HepG2 (cell line): Measurements from ENCODE around the gene ITPR1. TPM values are rescaled to one million over a fixed set of nuclear protein-coding genes. Genes with fewer than 3 reads are reported as not detected.

Experiments
- ATAC-seq: fragments of 200-7000 bp; cut with Tn5 transposase; 3 replicates; pipeline ENCODE4 v1.9.1; 2020; ENCODE audit warnings: mild to moderate bottlenecking, moderate library complexity
- BruUV-seq: library from RNA; stranded (reverse); fragments of 400-500 nt; replicated peaks from 2 replicates; lab custom pipeline; 2021; lab: Mats Ljungman, UMichigan
- CTCF ChIA-PET: fragments of 300-600 bp; formaldehyde crosslinking; extraction: SDS; loops from one replicate; lab custom pipeline; 2021; ENCODE audit warnings: low total read pairs, inconsistent platforms, low intra/inter-chr PET ratio; lab: Yijun Ruan, JAX
- POLR2A ChIA-PET: fragments of 350-600 bp; sonication (Branson Sonifier 250); formaldehyde crosslinking; loops from one replicate; lab custom pipeline; 2020; ENCODE audit warnings: antibody characterized with exemption, inconsistent platforms; lab: Yijun Ruan, JAX
- DNase-seq: peaks from one replicate; pipeline ENCODE4 v3.0.0-alpha.2; 2015; ENCODE audit warnings: low spot score
- FAIRE-seq: peaks from 3 replicates; lab custom pipeline; 2011; peaks lifted over from hg19 to GRCh38; lab: Jason Lieb, UNC
- H2AFZ ChIP-seq: one replicate; pipeline ENCODE4 v1.6.1; 2011; ENCODE audit warnings: low read length, inconsistent platforms
- H3K27ac ChIP-seq: fragments of 300-600 bp; 3 replicates; pipeline ENCODE4 v1.8.0; 2011; ENCODE audit warnings: mixed run types, mild to moderate bottlenecking, mixed read lengths, low read length, inconsistent platforms; ENCODE audit not compliant: insufficient read depth; ENCODE audit errors: extremely low read length
- H3K27me3 ChIP-seq, 2 experiments: fragments of 200-600 bp in 1 of 2; 2 replicates in 1 of 2; 3 replicates in 1 of 2; pipeline versions ENCODE4 v1.6.0 to v1.8.0; 2011; ENCODE audit warnings: low read length in 2 of 2, mild to moderate bottlenecking in 2 of 2, moderate library complexity in 2 of 2, inconsistent platforms in 1 of 2; ENCODE audit not compliant: insufficient read depth in 2 of 2, control insufficient read depth in 1 of 2
- H3K36me3 ChIP-seq, 2 experiments: fragments of 200-600 bp in 1 of 2; replicated peaks in 1 of 2; 2 replicates in 1 of 2; 3 replicates in 1 of 2; pipeline versions ENCODE4 v1.5.1 to v1.8.0; 2011; ENCODE audit warnings: low read length in 2 of 2, inconsistent platforms in 1 of 2; ENCODE audit not compliant: insufficient read depth in 2 of 2, control insufficient read depth in 1 of 2
- H3K4me1 ChIP-seq: 2 replicates; pipeline ENCODE4 v1.5.1; 2012; ENCODE audit warnings: low read length, inconsistent platforms; ENCODE audit not compliant: insufficient read depth
- H3K4me2 ChIP-seq: 2 replicates; pipeline ENCODE4 v1.6.0; 2011; ENCODE audit warnings: low read depth, low read length, inconsistent platforms
- H3K4me3 ChIP-seq, 3 experiments: fragments of 200-600 bp in 1 of 3; sonication (generic), shearing (Covaris generic) in 1 of 3; replicated peaks in 1 of 3; 2 replicates each; pipeline ENCODE4 v1.5.1; 2011 to 2016; ENCODE audit warnings: low read length in 3 of 3, inconsistent platforms in 2 of 3, low read depth in 2 of 3, mild to moderate bottlenecking in 2 of 3, control low read depth in 1 of 3, mixed read lengths in 1 of 3; ENCODE audit not compliant: insufficient read depth in 1 of 3
- H3K79me2 ChIP-seq: one replicate; pipeline ENCODE4 v1.6.1; 2011; ENCODE audit warnings: low read length, inconsistent platforms; ENCODE audit not compliant: insufficient read depth
- H3K9ac ChIP-seq: 2 replicates; pipeline ENCODE4 v1.6.0; 2011; ENCODE audit warnings: mild to moderate bottlenecking, low read depth, low read length, inconsistent platforms; ENCODE audit not compliant: insufficient read depth
- H3K9me3 ChIP-seq: 2 replicates; pipeline ENCODE4 v1.5.1; 2012; ENCODE audit warnings: mild to moderate bottlenecking, low read length
- H4K20me1 ChIP-seq: 2 replicates; pipeline ENCODE4 v1.6.0; 2011; ENCODE audit warnings: inconsistent platforms, mild to moderate bottlenecking, low read length, moderate library complexity; ENCODE audit not compliant: insufficient read depth
- BHLHE40 ChIP-seq: IDR thresholded peaks from 2 replicates; pipeline ENCODE4 v1.6.1; 2011; ENCODE audit warnings: low read length, improper control_type of control experiment
- HMGA1 ChIP-seq: sonication (generic); formaldehyde crosslinking; conservative IDR thresholded peaks from 2 replicates; pipeline ENCODE4 v1.4.0; 2020; ENCODE audit warnings: missing genetic modification reagents
- POLR2G ChIP-seq: fragments of 200-400 bp; formaldehyde crosslinking; IDR thresholded peaks from 2 replicates; pipeline ENCODE4 v1.6.1; 2018; ENCODE audit warnings: mild to moderate bottlenecking, low read depth, low read length, moderate library complexity
- SNAPC2 ChIP-seq: sonication (generic); formaldehyde crosslinking; IDR thresholded peaks from 2 replicates; pipeline ENCODE4 v1.8.1; 2022; ENCODE audit warnings: mild to moderate bottlenecking, missing genetic modification reagents
- TMF1 ChIP-seq: sonication (generic); formaldehyde crosslinking; IDR thresholded peaks from 2 replicates; pipeline ENCODE4 v1.8.1; 2022; ENCODE audit warnings: low read depth, missing genetic modification reagents
- ZNF652 ChIP-seq: IDR thresholded peaks from 2 replicates; pipeline ENCODE4 v1.6.1; 2016; ENCODE audit warnings: low read depth, borderline replicate concordance
- ZNF777 ChIP-seq: sonication (generic); formaldehyde crosslinking; IDR thresholded peaks from 2 replicates; pipeline ENCODE4 v1.4.0; 2020; ENCODE audit warnings: missing genetic modification reagents
- WGBS: methylation state at CpG from one replicate; pipeline ENCODE4 v1.1.6; 2017; ENCODE audit warnings: low lambda C conversion rate; 5-methylcytosine and 5-hydroxymethylcytosine counted together
- in situ Hi-C: cut with HindIII; loops from 2 replicates; pipeline ENCODE4 v1.10.0; 2017; ENCODE audit warnings: low pct_unique_long_range_greater_than_20kb; ENCODE audit not compliant: extremely low pct_ligation_motif_present
- intact Hi-C: fragments of 100-400 bp; cut with micrococcal nuclease; formaldehyde crosslinking; loops from one replicate; pipeline ENCODE4 v1.10.0; 2022; ENCODE audit not compliant: unreplicated experiment
- polyA plus RNA-seq, 8 experiments: library from polyadenylated mRNA; depleted of rRNA in 3 of 8; stranded (reverse) in 7 of 8; unstranded in 1 of 8; fragments of >200 nt; fragmentation: Illumina TruSeq in 4 of 8; extraction: Trizol in 4 of 8; gene quantifications; 2 replicates each; pipeline versions ENCODE4 v1.2.1 to v1.2.3, GENCODE V29; 2011 to 2016; ENCODE audit warnings: low read depth in 4 of 8, missing spikeins in 1 of 8, mixed read lengths in 1 of 8; ENCODE audit not compliant: insufficient read depth in 1 of 8
- total RNA-seq, 5 experiments: library from RNA; depleted of rRNA; stranded (reverse); fragments of >200 nt; fragmentation: Illumina TruSeq; extraction: Trizol; gene quantifications; 2 replicates each; pipeline ENCODE4 v1.2.3, GENCODE V29; 2016; ENCODE audit warnings: low read depth in 1 of 5
- TF ChIP-seq, protein P1 (sequence below): sonication (generic); formaldehyde crosslinking; IDR thresholded peaks from 2 replicates; pipeline ENCODE4 v1.5.0; 2020; ENCODE audit warnings: mild to moderate bottlenecking, missing genetic modification reagents

ITPR1 gene
- total and polyA plus RNA-seq, 2 of the 13 experiments (the other 11 are each of a cell fraction or from before 2014, with no cell fraction given) = 10.0 to 11.4 TPM

DNA sequence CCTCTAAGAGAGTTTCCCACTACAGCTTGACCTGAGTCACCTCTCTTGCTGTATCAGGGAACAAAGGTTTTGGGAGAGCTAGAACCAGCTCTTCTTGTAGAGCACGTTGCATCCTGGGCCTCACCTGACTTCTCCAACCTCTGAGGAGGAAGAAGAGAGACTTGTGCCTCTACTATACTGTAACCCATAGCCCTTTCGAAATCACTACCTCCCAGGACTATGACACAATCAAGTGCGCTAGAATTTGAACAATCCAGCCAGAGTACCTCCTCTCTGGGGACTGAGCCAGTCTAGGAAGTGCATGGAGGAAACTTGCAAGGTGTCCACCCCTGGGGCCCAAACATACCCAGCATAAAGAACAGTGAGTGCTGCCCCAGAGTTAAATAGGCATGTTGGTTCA lies 293.3 kb downstream of the ITPR1 start (continued):
- TF ChIP-seq, protein P1, sequence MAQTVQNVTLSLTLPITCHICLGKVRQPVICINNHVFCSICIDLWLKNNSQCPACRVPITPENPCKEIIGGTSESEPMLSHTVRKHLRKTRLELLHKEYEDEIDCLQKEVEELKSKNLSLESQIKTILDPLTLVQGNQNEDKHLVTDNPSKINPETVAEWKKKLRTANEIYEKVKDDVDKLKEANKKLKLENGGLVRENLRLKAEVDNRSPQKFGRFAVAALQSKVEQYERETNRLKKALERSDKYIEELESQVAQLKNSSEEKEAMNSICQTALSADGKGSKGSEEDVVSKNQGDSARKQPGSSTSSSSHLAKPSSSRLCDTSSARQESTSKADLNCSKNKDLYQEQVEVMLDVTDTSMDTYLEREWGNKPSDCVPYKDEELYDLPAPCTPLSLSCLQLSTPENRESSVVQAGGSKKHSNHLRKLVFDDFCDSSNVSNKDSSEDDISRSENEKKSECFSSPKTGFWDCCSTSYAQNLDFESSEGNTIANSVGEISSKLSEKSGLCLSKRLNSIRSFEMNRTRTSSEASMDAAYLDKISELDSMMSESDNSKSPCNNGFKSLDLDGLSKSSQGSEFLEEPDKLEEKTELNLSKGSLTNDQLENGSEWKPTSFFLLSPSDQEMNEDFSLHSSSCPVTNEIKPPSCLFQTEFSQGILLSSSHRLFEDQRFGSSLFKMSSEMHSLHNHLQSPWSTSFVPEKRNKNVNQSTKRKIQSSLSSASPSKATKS (CRISPR knock-in tag) = no peak
- no peak for TF ChIP-seq SNAPC2
- TF ChIP-seq BHLHE40 = no peak
- TF ChIP-seq ZNF777 (CRISPR knock-in tag) = no peak
- no peak for TF ChIP-seq TMF1 (CRISPR knock-in tag)
- no peak for TF ChIP-seq POLR2G

DNA sequence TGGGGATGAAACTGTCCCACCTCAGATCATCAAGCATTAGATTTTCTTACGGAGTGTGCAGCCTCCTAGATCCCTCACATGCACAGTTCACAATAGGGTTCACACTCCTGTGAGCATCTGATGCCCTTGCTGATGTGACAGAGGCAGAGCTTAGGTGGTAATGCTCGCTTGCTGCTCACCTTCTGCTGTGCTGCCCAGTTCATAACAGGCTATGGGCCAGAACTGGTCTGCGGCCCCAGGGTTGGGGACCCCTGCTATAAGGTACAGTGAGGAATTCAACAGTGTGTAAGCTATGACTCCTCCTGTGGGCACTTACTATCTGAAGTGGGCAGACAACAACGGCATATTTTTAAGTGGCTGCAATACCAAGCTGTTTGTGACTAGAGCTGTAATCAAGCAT lies 298.2 kb downstream of the ITPR1 start:
- in situ Hi-C loops = no loop called here
- no peaks in the 10 kb centered on the region for H3K9me3 ChIP-seq
- 97% methylated on average over 4 of the region's 4 CpGs for WGBS
- no TSS peak for BruUV-seq
- no peak overlapping the region for H3K4me3 ChIP-seq
- no peak overlapping the region for H2AFZ ChIP-seq
- TF ChIP-seq HMGA1 (no peak), ZNF652 (CRISPR knock-in tag) (no peak)
- no peaks in the 10 kb centered on the region for H3K27me3 ChIP-seq
- ChIA-PET CTCF (no interaction called here), POLR2A (no interaction called here)
- peaks cover 6 to 8% of the 10 kb centered on the region in 2 experiments; a peak in 3 of 5 replicates for H3K36me3 ChIP-seq
- FAIRE-seq (no peak), ATAC-seq (no peak), DNase-seq (no peak)
- no peak overlapping the region for H3K4me2 ChIP-seq
- intact Hi-C loops = no loop called here
- H3K27ac ChIP-seq = no peak overlapping the region
- no peaks in the 10 kb centered on the region for H3K79me2 ChIP-seq
- H3K4me1 ChIP-seq = no peaks in the 10 kb centered on the region
- H4K20me1 ChIP-seq = no peaks in the 10 kb centered on the region
- no peak overlapping the region for H3K9ac ChIP-seq
